Body of pancreas (tissue), 4 donors: ENCODE measurements around the gene SLC25A41. TPM values are rescaled to one million over a fixed set of nuclear protein-coding genes. Genes with fewer than 3 reads are reported as not detected.
"Not testable (repeated sequence)": the region's sequence is repeated elsewhere in the genome, so short reads cannot be mapped to it uniquely, and the experiment has no call there.

ENCODE experiments used
- ATAC-seq: fragments of 150-250 bp; one replicate; pipeline ENCODE4 v1.9.1; 2016
- DNase-seq, 4 donors: peaks; one replicate each; pipeline ENCODE4 v3.0.0-alpha.2; 2019
- H3K27ac ChIP-seq, 4 donors: fragments of 200-600 bp; sonication (generic); 1 replicate in 3 of 4; 2 replicates in 1 of 4; pipeline versions ENCODE4 v1.5.1 to v1.6.1; 2016 to 2019; ENCODE audit warnings: mild to moderate bottlenecking in 1 of 4, mixed read lengths in 1 of 4, moderate library complexity in 1 of 4
- H3K27me3 ChIP-seq, 2 donors: fragments of 200-600 bp; sonication (generic); one replicate each; pipeline ENCODE4 v1.6.0; 2016; ENCODE audit warnings: mild to moderate bottlenecking in 1 of 2
- H3K36me3 ChIP-seq, 2 donors: fragments of 200-600 bp; sonication (generic); replicated peaks in 1 of 2; 2 replicates each; pipeline ENCODE4 v1.5.1; 2016; ENCODE audit warnings: low read depth in 2 of 2; ENCODE audit not compliant: insufficient read depth in 1 of 2
- H3K4me1 ChIP-seq: fragments of 200-600 bp; sonication (generic); one replicate; pipeline ENCODE4 v1.6.0; 2016
- H3K4me3 ChIP-seq, 2 donors: fragments of 200-600 bp; sonication (generic); 1 replicate in 1 of 2; 2 replicates in 1 of 2; pipeline ENCODE4 v1.5.1; 2016 to 2019
- H3K9me3 ChIP-seq, 3 donors: fragments of 200-600 bp; sonication (generic); 1 replicate in 2 of 3; 2 replicates in 1 of 3; pipeline ENCODE4 v1.5.1; 2016
- POLR2A ChIP-seq, 3 donors: fragments of 450-650 bp; IDR thresholded peaks; one replicate each; pipeline ENCODE4 v1.6.1; 2016; ENCODE audit warnings: antibody characterized with exemption in 3 of 3, mild to moderate bottlenecking in 2 of 3
- WGBS, 2 donors: methylation state at CpG; one replicate each; pipeline ENCODE4 v1.1.5; 2017; 5-methylcytosine and 5-hydroxymethylcytosine counted together
- intact Hi-C: fragments of 100-400 bp; cut with DNase I; formaldehyde crosslinking; loops from one replicate; pipeline ENCODE4 v1.15.1; 2023
- total RNA-seq, 2 donors: library from RNA; depleted of rRNA; stranded (reverse); fragments of >200 nt; gene quantifications; one replicate each; pipeline ENCODE4 v1.1.0, GENCODE V29; 2016
- TF ChIP-seq, protein P1 (sequence below), 7 experiments: fragments of 450-650 bp in 4 of 7; fragments of 200-600 bp in 3 of 7; sonication (generic) in 3 of 7; IDR thresholded peaks; one replicate each; pipeline ENCODE4 v1.5.1; 2016 to 2019; ENCODE audit warnings: antibody characterized with exemption in 7 of 7

Gene SLC25A41
- total RNA-seq, 2 donors from 2014 or later: not detected

DNA sequence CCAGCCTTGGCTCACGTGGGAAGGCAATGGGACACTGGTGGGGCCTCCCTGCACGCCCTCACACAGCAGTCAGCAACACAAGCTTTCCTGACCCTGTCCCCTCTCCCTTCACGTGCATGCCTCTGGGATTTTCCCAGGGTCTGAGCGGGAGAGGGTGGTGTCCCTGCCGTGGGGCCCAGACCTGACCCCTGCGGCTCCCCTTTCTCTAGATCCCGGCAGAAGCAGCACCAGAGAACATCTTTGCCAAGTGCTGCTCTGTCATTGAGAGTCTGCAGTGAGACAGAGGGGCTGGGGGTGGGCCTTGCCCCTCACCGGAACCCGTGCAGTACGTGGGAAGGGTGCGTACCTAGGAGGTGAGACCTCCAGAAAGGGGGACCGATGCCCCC lies 21.5 kb downstream of the SLC25A41 start:
- Histone ChIP-seq H3K9me3 (no peaks in the 10 kb centered on the region), H3K27ac (no peak overlapping the region), H3K4me3 (no peak overlapping the region), H3K36me3 (peaks cover 23 to 24% of the 10 kb centered on the region in 2 donors), H3K4me1 (no peaks in the 10 kb centered on the region), H3K27me3 (no peaks in the 10 kb centered on the region)
- intact Hi-C loops: no loop called here
- ATAC-seq: no peak
- 59 to 60% methylated on average over 6 to 12 of the region's 12 CpGs for WGBS, 2 donors
- DNase-seq: no peak
- TF ChIP-seq, protein P1, sequence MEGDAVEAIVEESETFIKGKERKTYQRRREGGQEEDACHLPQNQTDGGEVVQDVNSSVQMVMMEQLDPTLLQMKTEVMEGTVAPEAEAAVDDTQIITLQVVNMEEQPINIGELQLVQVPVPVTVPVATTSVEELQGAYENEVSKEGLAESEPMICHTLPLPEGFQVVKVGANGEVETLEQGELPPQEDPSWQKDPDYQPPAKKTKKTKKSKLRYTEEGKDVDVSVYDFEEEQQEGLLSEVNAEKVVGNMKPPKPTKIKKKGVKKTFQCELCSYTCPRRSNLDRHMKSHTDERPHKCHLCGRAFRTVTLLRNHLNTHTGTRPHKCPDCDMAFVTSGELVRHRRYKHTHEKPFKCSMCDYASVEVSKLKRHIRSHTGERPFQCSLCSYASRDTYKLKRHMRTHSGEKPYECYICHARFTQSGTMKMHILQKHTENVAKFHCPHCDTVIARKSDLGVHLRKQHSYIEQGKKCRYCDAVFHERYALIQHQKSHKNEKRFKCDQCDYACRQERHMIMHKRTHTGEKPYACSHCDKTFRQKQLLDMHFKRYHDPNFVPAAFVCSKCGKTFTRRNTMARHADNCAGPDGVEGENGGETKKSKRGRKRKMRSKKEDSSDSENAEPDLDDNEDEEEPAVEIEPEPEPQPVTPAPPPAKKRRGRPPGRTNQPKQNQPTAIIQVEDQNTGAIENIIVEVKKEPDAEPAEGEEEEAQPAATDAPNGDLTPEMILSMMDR (IDR thresholded peaks at IDR 0.05): no peak

DNA sequence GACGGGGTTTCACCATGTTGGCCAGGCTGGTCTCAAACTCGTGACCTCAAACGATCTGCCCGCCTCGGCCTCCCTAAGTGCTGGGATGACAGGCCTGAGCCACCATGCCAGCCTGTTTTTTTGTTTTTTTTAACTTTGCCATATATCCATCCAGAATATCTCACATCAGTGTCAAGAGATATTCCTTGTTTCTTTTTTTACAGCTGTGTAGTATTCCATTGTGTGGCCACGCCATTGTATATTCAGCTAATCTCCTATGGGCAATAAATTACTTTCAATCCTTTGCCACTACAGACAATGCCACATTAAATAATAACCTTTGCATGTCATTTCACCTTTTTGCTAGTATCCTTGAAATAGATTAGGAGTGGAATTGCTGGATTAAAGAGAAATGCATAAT lies 24.2 kb downstream of the SLC25A41 start:
- intact Hi-C loops: no loop called here
- H3K4me1 ChIP-seq: no peaks in the 10 kb centered on the region
- H3K4me3 ChIP-seq: no peak overlapping the region
- TF ChIP-seq POLR2A (IDR thresholded peaks at IDR 0.05): no peak
- TF ChIP-seq, protein P1 (IDR thresholded peaks at IDR 0.05): no peak
- no peak overlapping the region for H3K27ac ChIP-seq
- 97 to 99% methylated on average over 6 of the region's 6 CpGs for WGBS, 2 donors
- H3K9me3 ChIP-seq: no peaks in the 10 kb centered on the region
- H3K36me3 ChIP-seq: no peaks in the 10 kb centered on the region
- DNase-seq (no peak), ATAC-seq (no peak)
- H3K27me3 ChIP-seq: no peaks in the 10 kb centered on the region

DNA sequence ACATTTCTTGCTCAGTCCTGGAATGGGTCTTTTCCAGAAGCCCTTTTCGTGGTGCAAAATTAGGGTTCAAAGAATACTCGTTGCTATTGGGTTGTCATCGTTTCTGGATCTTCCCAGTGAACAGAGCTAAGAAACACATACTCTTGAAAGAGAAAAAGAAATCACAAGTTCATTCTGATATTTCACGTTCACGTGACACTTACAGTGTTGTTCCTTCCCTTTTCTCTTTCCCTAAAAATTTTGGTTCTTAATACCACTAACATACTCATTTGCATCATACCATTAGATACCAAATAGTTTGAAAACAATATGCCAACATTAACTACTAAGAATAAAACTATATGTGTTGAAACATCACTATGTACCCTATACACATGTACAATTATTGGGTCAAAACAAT lies 27.2 kb downstream of the SLC25A41 start:
- Histone ChIP-seq H3K27me3 (no peaks in the 10 kb centered on the region), H3K4me1 (no peaks in the 10 kb centered on the region), H3K36me3 (no peaks in the 10 kb centered on the region), H3K27ac (no peak overlapping the region), H3K4me3 (no peak overlapping the region), H3K9me3 (no peaks in the 10 kb centered on the region)
- DNase-seq: no peak
- 80 to 81% methylated on average over 5 of the region's 5 CpGs for WGBS, 2 donors
- ATAC-seq: no peak
- TF ChIP-seq POLR2A (IDR thresholded peaks at IDR 0.05): no peak
- TF ChIP-seq, protein P1 (IDR thresholded peaks at IDR 0.05): no peak
- intact Hi-C loops: no loop called here

DNA sequence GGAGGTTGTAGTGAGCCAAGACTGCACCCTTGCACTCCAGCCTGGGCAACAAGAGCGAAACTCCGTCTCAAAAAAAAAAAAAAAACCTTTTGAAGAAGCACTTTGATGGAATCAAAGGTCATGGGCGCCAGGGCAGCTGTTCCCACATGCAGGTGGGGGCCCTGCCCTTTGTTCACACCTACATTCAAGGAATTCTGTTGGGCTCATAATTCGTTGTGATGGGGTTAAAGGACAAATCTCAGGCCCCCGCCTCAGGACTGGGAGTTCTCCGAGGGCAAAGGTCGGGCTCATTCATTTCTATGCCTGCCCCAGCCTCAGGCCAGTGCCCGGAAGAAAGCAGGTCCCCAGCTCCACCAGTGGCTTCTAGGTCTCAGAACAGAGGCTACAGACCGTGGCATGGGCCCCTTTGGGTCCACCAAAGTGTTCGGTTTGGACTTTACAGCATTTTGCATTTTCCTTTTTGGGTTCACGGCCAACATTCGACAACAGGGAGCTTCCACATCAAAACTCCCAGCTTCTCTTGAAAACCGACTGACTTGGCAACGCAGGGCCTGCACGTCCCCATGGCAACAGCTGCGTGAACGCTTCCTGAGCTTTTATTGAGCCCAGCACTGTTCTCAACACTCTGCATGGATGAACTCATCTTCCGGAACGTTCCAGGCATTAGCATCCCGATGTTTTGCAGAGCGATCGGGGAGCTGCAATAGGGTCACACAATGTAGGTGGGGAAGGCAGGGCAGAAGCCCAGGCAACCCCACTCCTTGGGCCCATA lies 30.5 kb downstream of the SLC25A41 start:
- no peaks in the 10 kb centered on the region for H3K27me3 ChIP-seq
- DNase-seq: peak in 2 of 4 donors; percentile 39 to 50
- ATAC-seq: no peak
- 55 to 65% methylated on average over 18 to 22 of the region's 22 CpGs for WGBS, 2 donors
- no peaks in the 10 kb centered on the region for H3K9me3 ChIP-seq
- H3K27ac ChIP-seq: no peak overlapping the region
- H3K4me1 ChIP-seq: no peaks in the 10 kb centered on the region
- no peaks in the 10 kb centered on the region for H3K36me3 ChIP-seq
- intact Hi-C loops: no loop called here
- H3K4me3 ChIP-seq: no peak overlapping the region
- no peak for TF ChIP-seq POLR2A (IDR thresholded peaks at IDR 0.05)
- TF ChIP-seq, protein P1 (IDR thresholded peaks at IDR 0.05): no peak

DNA sequence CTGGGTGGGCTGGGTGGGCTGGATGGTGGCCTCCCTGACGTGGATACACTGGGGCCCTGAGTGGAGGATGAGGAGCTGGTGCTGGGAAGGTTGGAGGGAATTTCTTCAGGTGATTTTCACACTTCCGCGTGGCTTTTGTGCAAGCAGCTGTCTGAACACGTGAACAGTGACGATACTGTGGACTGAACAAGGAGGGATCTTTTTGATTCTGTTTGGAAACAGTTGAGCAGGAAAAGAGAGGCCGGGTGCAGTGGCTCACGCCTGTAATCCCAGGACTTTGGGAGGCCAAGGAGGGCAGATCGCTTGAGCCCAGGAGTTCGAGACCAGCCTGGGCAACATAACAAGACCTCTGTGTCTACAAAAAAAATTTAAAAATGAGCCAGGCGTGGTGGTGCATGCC lies 31.5 kb downstream of the SLC25A41 start:
- H3K4me1 ChIP-seq: no peaks in the 10 kb centered on the region
- no peak overlapping the region for H3K4me3 ChIP-seq
- H3K36me3 ChIP-seq: no peaks in the 10 kb centered on the region
- TF ChIP-seq POLR2A (IDR thresholded peaks at IDR 0.05): no peak
- TF ChIP-seq, protein P1 (IDR thresholded peaks at IDR 0.05): no peak
- no peaks in the 10 kb centered on the region for H3K27me3 ChIP-seq
- WGBS, 2 donors: 87% methylated on average over 10 of the region's 10 CpGs
- intact Hi-C loops: no loop called here
- ATAC-seq: no peak
- H3K9me3 ChIP-seq: no peaks in the 10 kb centered on the region
- no peak for DNase-seq
- H3K27ac ChIP-seq: no peak overlapping the region

DNA sequence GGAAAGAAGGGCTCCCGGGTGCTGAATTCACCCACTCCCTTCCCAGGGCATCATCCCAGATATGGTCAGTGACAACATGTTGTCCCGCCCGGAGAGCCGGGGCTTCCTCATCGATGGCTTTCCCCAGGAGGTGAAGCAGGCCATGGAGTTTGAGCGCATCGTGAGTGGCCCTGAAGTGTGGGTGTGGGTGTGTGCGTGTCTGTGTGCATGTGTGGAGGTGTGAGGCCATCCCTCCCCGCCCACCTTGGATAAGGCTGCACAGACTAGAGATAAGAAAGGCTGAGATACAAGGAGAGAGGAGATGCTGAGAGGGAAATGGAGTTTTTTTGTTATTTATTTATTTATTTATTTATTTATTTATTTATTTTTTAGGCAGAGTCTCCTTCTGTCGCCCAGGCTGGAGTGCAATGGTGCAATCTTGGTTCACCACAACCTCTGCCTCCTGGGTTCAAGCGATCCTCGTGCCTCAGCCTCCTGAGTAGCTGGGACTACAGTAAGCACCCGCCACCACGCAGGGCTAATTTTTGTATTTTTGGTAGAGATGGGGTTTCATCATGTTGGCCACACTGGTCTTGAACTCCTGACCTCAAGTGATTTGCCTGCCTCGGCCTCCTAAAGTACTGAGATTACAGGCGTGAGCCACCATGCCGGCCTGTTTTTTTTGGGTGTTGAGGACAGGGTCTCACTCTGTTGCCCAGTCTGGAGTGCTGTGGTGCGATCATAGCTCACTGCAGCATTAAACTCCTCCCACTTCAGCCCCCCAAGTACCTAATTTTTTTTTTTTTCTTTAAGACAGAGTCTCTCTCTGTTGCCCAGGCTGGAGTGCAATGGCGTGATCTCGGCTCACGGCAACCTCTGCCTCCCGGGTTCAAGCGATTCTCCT lies 33.3 kb downstream of the SLC25A41 start:
- DNase-seq, H3K4me3 ChIP-seq, H3K36me3 ChIP-seq, H3K9me3 ChIP-seq, intact Hi-C loops, H3K27ac ChIP-seq, ATAC-seq, H3K27me3 ChIP-seq, H3K4me1 ChIP-seq: not testable (repeated sequence)
- WGBS, 2 donors: 80 to 91% methylated on average over 18 to 22 of the region's 23 CpGs
